H9 (cell line): ENCODE measurements around the gene SLC26A5. TPM values are rescaled to one million over a fixed set of nuclear protein-coding genes. Genes with fewer than 3 reads are reported as not detected.

Experiments used
- DNase-seq: peaks from one replicate; pipeline ENCODE4 v3.0.0-alpha.2; 2017
- H2AFZ ChIP-seq: one replicate; pipeline ENCODE4 v1.6.1; 2013; ENCODE audit warnings: mild to moderate bottlenecking, low read length, control low read depth, moderate library complexity
- H2AK5ac ChIP-seq: 2 replicates; pipeline ENCODE4 v1.6.1; 2013; ENCODE audit warnings: low read length, control low read depth, mixed read lengths; ENCODE audit not compliant: insufficient read length
- H2BK120ac ChIP-seq: one replicate; pipeline ENCODE4 v1.6.1; 2013; ENCODE audit warnings: low read depth, mild to moderate bottlenecking, low read length, control low read depth, inconsistent platforms; ENCODE audit not compliant: poor library complexity, severe bottlenecking
- H2BK12ac ChIP-seq: 2 replicates; pipeline ENCODE4 v1.6.1; 2013; ENCODE audit warnings: low read length, control low read depth, mixed read lengths, low read depth; ENCODE audit not compliant: insufficient read length
- H2BK15ac ChIP-seq: 2 replicates; pipeline ENCODE4 v1.6.1; 2013; ENCODE audit warnings: low read depth, low read length, control low read depth
- H2BK20ac ChIP-seq: one replicate; pipeline ENCODE4 v1.6.1; 2013; ENCODE audit warnings: low read depth, mild to moderate bottlenecking, low read length, control low read depth, inconsistent platforms; ENCODE audit not compliant: poor library complexity, severe bottlenecking
- H2BK5ac ChIP-seq: 2 replicates; pipeline ENCODE4 v1.6.1; 2013; ENCODE audit warnings: low read length, control low read depth, mixed read lengths; ENCODE audit not compliant: insufficient read length
- H3K14ac ChIP-seq: 2 replicates; pipeline ENCODE4 v1.6.1; 2013; ENCODE audit warnings: low read length, control low read depth; ENCODE audit not compliant: insufficient read depth
- H3K18ac ChIP-seq: 2 replicates; pipeline ENCODE4 v1.6.1; 2013; ENCODE audit warnings: low read depth, mild to moderate bottlenecking, mixed read lengths, low read length, control low read depth; ENCODE audit not compliant: insufficient read length
- H3K23ac ChIP-seq: 2 replicates; pipeline ENCODE4 v1.6.1; 2013; ENCODE audit warnings: low read length, control low read depth, mixed read lengths, low read depth; ENCODE audit not compliant: insufficient read length
- H3K23me2 ChIP-seq: 2 replicates; pipeline ENCODE4 v1.6.1; 2013; ENCODE audit warnings: low read depth, mild to moderate bottlenecking, mixed read lengths, low read length, control low read depth; ENCODE audit not compliant: insufficient read length, poor library complexity, severe bottlenecking
- H3K27ac ChIP-seq: 2 replicates; pipeline ENCODE4 v1.5.1; 2013; ENCODE audit warnings: low read length, control low read depth, mixed read lengths, low read depth; ENCODE audit not compliant: insufficient read length
- H3K27me3 ChIP-seq: 2 replicates; pipeline ENCODE4 v1.6.1; 2013; ENCODE audit warnings: low read length, control low read depth, inconsistent platforms; ENCODE audit not compliant: insufficient read depth
- H3K4ac ChIP-seq: 2 replicates; pipeline ENCODE4 v1.6.1; 2013; ENCODE audit warnings: low read depth, mild to moderate bottlenecking, control low read depth, inconsistent platforms, low read length, moderate library complexity
- H3K4me1 ChIP-seq: 2 replicates; pipeline ENCODE4 v1.6.1; 2013; ENCODE audit warnings: low read length, control low read depth, inconsistent platforms; ENCODE audit not compliant: insufficient read depth
- H3K4me2 ChIP-seq: 2 replicates; pipeline ENCODE4 v1.6.1; 2013; ENCODE audit warnings: low read length, control low read depth, mixed read lengths; ENCODE audit not compliant: insufficient read length, insufficient read depth
- H3K56ac ChIP-seq: 2 replicates; pipeline ENCODE4 v1.6.1; 2013; ENCODE audit warnings: low read depth, mild to moderate bottlenecking, mixed read lengths, low read length, control low read depth; ENCODE audit not compliant: insufficient read length
- H3K79me1 ChIP-seq: 2 replicates; pipeline ENCODE4 v1.6.1; 2013; ENCODE audit warnings: low read depth, mild to moderate bottlenecking, moderate library complexity, low read length, control low read depth, inconsistent platforms; ENCODE audit not compliant: insufficient read depth, poor library complexity, severe bottlenecking
- H3K79me2 ChIP-seq: 2 replicates; pipeline ENCODE4 v1.6.1; 2013; ENCODE audit warnings: low read length, control low read depth, inconsistent platforms; ENCODE audit not compliant: insufficient read depth
- H3K9ac ChIP-seq: 2 replicates; pipeline ENCODE4 v1.6.1; 2013; ENCODE audit warnings: low read length, control low read depth, mixed read lengths; ENCODE audit not compliant: insufficient read length; ENCODE audit errors: extremely low read depth
- H3K9me3 ChIP-seq: one replicate; pipeline ENCODE4 v1.6.1; 2013; ENCODE audit warnings: low read depth, low read length, inconsistent platforms; ENCODE audit not compliant: control insufficient read depth
- H3T11ph ChIP-seq: one replicate; pipeline ENCODE4 v1.6.1; 2013; ENCODE audit warnings: mild to moderate bottlenecking, low read length, control low read depth, inconsistent platforms
- H4K20me1 ChIP-seq: one replicate; pipeline ENCODE4 v1.6.1; 2013; ENCODE audit not compliant: control insufficient read depth, insufficient read length, insufficient read depth
- H4K5ac ChIP-seq: 2 replicates; pipeline ENCODE4 v1.6.1; 2013; ENCODE audit warnings: low read depth, mild to moderate bottlenecking, mixed read lengths, low read length, control low read depth; ENCODE audit not compliant: insufficient read length
- H4K8ac ChIP-seq: replicated peaks from 2 replicates; pipeline ENCODE4 v1.6.1; 2013; ENCODE audit warnings: low read length, control low read depth, mixed read lengths, low read depth; ENCODE audit not compliant: insufficient read length
- H4K91ac ChIP-seq: 2 replicates; pipeline ENCODE4 v1.6.1; 2013; ENCODE audit warnings: low read depth, mild to moderate bottlenecking, moderate library complexity, mixed read lengths, low read length, control low read depth; ENCODE audit not compliant: insufficient read length
- H3K27ac Mint-ChIP-seq, 3 experiments: 2 replicates in 2 of 3; 3 replicates in 1 of 3; pipeline ENCODE4 v1.8.0; 2020 to 2021; ENCODE audit warnings: mixed read lengths in 3 of 3, mild to moderate bottlenecking in 1 of 3, moderate library complexity in 1 of 3
- H3K27me3 Mint-ChIP-seq: 2 replicates; pipeline ENCODE4 v1.8.0; 2021; ENCODE audit warnings: low read depth, mild to moderate bottlenecking, moderate library complexity, mixed read lengths
- H3K36me3 Mint-ChIP-seq, 3 experiments: 2 replicates in 2 of 3; 3 replicates in 1 of 3; pipeline ENCODE4 v1.8.0; 2020 to 2021; ENCODE audit warnings: low read depth in 3 of 3, mixed read lengths in 3 of 3; ENCODE audit not compliant: insufficient read depth in 1 of 3
- H3K4me1 Mint-ChIP-seq, 2 experiments: 2 replicates each; pipeline ENCODE4 v1.8.0; 2020; ENCODE audit warnings: mixed read lengths in 2 of 2
- H3K4me3 Mint-ChIP-seq, 2 experiments: 2 replicates in 1 of 2; 3 replicates in 1 of 2; pipeline ENCODE4 v1.8.0; 2020 to 2021; ENCODE audit warnings: mild to moderate bottlenecking in 2 of 2, mixed read lengths in 2 of 2, moderate library complexity in 1 of 2
- H3K9me3 Mint-ChIP-seq, 2 experiments: 2 replicates in 1 of 2; 3 replicates in 1 of 2; pipeline ENCODE4 v1.8.0; 2020; ENCODE audit warnings: mild to moderate bottlenecking in 2 of 2, mixed read lengths in 2 of 2, moderate library complexity in 1 of 2
- CTCF ChIP-seq: fragments of 200-600 bp; sonication (generic); conservative IDR thresholded peaks from 3 replicates; pipeline ENCODE4 v1.8.0; 2021; ENCODE audit warnings: antibody characterized with exemption, mild to moderate bottlenecking
- WGBS: extraction: QIAGEN DNeasy Blood & Tissue Kit; methylation state at CpG from one replicate; pipeline ENCODE4 v1.1.7; 2013; ENCODE audit warnings: missing lambda C conversion rate, low lambda C conversion rate, mixed read lengths; ENCODE audit not compliant: insufficient read length; ENCODE audit errors: extremely low coverage; 5-methylcytosine and 5-hydroxymethylcytosine counted together
- total RNA-seq: library from RNA; stranded (reverse); gene quantifications from 2 replicates; pipeline ENCODE4 v1.2.1, GENCODE V29; 2021

Gene SLC26A5
- total RNA-seq, 1 experiment from 2014 or later = not detected

GRCh38 chr7:103336761-103337160, 109.2 kb downstream of the SLC26A5 start:
- Histone ChIP-seq H2BK5ac (no peak overlapping the region), H3K27me3 (no peaks in the 10 kb centered on the region), H3K14ac (no peak overlapping the region), H3K79me1 (peaks cover 2% of the 10 kb centered on the region), H2BK20ac (no peak overlapping the region), H3K4ac (no peak overlapping the region), H3K23ac (no peak overlapping the region), H4K91ac (no peak overlapping the region), H3K4me2 (no peak overlapping the region), H2BK12ac (no peak overlapping the region), H3K18ac (no peak overlapping the region), H2AK5ac (no peak overlapping the region), H2BK120ac (no peak overlapping the region), H4K5ac (no peak overlapping the region), H3K4me1 (no peaks in the 10 kb centered on the region), H3K27ac (no peak overlapping the region), H3K79me2 (peaks cover 6% of the 10 kb centered on the region; the same call in 1 of the 2 replicates), H3K56ac (no peak overlapping the region), H4K20me1 (no peaks in the 10 kb centered on the region), H3K9ac (no peak overlapping the region), H3K9me3 (no peaks in the 10 kb centered on the region), H2BK15ac (no peak overlapping the region), H4K8ac (no peak overlapping the region), H3K23me2 (no peaks in the 10 kb centered on the region), H3T11ph (no peak overlapping the region), H2AFZ (no peak overlapping the region)
- TF ChIP-seq CTCF = no peak
- Mint-ChIP-seq H3K4me3 (no peak overlapping the region), H3K27ac (no peak overlapping the region), H3K27me3 (no peaks in the 10 kb centered on the region), H3K36me3 (peaks cover 45 to 77% (median 63%) of the 10 kb centered on the region in 3 experiments), H3K9me3 (no peaks in the 10 kb centered on the region), H3K4me1 (no peaks in the 10 kb centered on the region)
- DNase-seq = no peak
- no CpG with 5 or more reads among the region's 2 CpGs for whole genome bisulfite sequencing
